ENCODE measurements around the gene TK2.

The TK2 gene

DNA sequence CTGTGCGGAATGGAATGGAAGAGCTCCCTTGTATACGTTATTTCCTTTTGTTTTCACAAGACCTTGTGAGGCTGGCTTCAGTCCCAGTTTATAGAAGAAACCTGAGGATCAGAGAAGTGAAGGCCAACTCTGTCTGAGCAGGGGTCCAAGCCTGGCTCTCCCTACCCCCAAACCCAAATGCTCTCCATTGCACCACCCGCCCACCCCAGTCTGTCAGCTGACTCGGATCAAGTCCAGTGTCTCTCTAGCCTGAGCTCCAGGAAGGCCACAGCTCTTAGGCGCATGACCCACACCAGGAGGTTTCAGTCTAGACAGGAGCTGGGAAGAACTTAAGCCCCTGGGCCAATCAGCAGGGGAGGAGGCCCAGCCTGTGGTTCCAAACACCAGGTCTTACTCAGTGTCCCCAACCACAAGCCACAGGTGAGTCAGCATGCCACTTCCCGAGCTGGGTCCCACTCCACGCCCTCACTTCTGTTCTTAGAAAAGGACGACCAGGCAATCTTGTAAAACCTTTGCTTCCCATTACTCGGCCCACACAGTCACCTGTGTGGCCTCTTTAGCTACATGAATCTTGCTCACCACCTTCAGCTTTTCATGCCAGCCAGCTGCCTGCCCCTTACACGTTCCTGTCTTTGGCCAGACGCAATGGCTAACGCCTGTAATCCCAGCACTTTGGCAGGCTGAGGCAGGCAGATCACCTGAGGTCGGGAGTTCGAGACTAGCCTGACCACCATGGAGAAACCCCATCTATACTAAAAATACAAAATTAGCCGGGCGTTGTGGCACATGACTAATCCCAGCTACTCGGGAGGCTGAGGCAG, 27.8 kb downstream of the TK2 start:
- TF ChIP-seq, protein P1, sequence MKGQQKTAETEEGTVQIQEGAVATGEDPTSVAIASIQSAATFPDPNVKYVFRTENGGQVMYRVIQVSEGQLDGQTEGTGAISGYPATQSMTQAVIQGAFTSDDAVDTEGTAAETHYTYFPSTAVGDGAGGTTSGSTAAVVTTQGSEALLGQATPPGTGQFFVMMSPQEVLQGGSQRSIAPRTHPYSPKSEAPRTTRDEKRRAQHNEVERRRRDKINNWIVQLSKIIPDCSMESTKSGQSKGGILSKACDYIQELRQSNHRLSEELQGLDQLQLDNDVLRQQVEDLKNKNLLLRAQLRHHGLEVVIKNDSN (IDR thresholded peaks at IDR 0.05), result 0 out of 2 replicates have a peak, but pooled peaks have one; percentile 10
- peak; percentile 47; the same call in 1 of the 2 replicates for TF ChIP-seq TCF12 (IDR thresholded peaks at IDR 0.05; ENCODE audit: low read depth)
- no peak for TF ChIP-seq EGR1 (IDR thresholded peaks at IDR 0.05)
- no peak for TF ChIP-seq EP300 (IDR thresholded peaks at IDR 0.05; ENCODE audit: borderline replicate concordance)

DNA sequence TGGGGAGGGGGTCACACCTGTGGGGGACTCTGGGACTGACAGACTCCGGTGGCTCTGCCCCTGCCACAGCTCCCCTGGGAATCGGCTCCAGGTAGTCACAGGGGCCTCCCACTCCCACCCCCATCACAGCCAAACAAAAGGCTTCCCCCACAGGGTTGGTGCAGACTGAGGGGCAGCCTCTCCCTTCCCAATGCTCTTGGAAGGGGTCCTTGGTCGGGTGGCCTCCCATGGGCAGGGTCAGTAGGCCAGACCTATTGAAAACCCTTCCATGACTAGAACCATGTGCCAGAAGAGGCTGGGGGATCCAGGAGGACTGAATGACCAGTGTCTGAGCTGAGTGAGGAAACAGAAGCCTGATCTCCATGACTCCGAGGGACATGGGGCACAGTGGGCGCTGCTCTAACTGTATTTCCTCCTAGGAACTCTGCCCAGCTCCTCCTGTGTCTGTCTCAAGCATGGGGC, 28.6 kb downstream of the TK2 start:
- TF ChIP-seq, protein P2, sequence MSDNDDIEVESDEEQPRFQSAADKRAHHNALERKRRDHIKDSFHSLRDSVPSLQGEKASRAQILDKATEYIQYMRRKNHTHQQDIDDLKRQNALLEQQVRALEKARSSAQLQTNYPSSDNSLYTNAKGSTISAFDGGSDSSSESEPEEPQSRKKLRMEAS (IDR thresholded peaks at IDR 0.05), result no peak
- TF ChIP-seq YY1 (IDR thresholded peaks at IDR 0.05; ENCODE audit: low read depth), result no peak
- TF ChIP-seq ZBTB7A (IDR thresholded peaks at IDR 0.05; ENCODE audit: low read depth), result no peak
- TF ChIP-seq, protein P3, sequence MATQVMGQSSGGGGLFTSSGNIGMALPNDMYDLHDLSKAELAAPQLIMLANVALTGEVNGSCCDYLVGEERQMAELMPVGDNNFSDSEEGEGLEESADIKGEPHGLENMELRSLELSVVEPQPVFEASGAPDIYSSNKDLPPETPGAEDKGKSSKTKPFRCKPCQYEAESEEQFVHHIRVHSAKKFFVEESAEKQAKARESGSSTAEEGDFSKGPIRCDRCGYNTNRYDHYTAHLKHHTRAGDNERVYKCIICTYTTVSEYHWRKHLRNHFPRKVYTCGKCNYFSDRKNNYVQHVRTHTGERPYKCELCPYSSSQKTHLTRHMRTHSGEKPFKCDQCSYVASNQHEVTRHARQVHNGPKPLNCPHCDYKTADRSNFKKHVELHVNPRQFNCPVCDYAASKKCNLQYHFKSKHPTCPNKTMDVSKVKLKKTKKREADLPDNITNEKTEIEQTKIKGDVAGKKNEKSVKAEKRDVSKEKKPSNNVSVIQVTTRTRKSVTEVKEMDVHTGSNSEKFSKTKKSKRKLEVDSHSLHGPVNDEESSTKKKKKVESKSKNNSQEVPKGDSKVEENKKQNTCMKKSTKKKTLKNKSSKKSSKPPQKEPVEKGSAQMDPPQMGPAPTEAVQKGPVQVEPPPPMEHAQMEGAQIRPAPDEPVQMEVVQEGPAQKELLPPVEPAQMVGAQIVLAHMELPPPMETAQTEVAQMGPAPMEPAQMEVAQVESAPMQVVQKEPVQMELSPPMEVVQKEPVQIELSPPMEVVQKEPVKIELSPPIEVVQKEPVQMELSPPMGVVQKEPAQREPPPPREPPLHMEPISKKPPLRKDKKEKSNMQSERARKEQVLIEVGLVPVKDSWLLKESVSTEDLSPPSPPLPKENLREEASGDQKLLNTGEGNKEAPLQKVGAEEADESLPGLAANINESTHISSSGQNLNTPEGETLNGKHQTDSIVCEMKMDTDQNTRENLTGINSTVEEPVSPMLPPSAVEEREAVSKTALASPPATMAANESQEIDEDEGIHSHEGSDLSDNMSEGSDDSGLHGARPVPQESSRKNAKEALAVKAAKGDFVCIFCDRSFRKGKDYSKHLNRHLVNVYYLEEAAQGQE (IDR thresholded peaks at IDR 0.05; ENCODE audit: low read depth), result no peak
- no peak for TF ChIP-seq FOXM1 (IDR thresholded peaks at IDR 0.05; ENCODE audit: borderline replicate concordance, low read depth)
- TF ChIP-seq TCF12 (IDR thresholded peaks at IDR 0.05; ENCODE audit: low read depth), result no peak
- TF ChIP-seq EGR1 (IDR thresholded peaks at IDR 0.05), result no peak
- no peak for TF ChIP-seq RAD21 (IDR thresholded peaks at IDR 0.05; ENCODE audit: low read depth)
- no peak for TF ChIP-seq TAF1 (IDR thresholded peaks at IDR 0.05; ENCODE audit: low read depth)
- no peak for TF ChIP-seq TEAD4 (IDR thresholded peaks at IDR 0.05)
- TF ChIP-seq, protein P1 (IDR thresholded peaks at IDR 0.05), result no peak
- TF ChIP-seq EP300 (IDR thresholded peaks at IDR 0.05; ENCODE audit: borderline replicate concordance), result no peak

DNA sequence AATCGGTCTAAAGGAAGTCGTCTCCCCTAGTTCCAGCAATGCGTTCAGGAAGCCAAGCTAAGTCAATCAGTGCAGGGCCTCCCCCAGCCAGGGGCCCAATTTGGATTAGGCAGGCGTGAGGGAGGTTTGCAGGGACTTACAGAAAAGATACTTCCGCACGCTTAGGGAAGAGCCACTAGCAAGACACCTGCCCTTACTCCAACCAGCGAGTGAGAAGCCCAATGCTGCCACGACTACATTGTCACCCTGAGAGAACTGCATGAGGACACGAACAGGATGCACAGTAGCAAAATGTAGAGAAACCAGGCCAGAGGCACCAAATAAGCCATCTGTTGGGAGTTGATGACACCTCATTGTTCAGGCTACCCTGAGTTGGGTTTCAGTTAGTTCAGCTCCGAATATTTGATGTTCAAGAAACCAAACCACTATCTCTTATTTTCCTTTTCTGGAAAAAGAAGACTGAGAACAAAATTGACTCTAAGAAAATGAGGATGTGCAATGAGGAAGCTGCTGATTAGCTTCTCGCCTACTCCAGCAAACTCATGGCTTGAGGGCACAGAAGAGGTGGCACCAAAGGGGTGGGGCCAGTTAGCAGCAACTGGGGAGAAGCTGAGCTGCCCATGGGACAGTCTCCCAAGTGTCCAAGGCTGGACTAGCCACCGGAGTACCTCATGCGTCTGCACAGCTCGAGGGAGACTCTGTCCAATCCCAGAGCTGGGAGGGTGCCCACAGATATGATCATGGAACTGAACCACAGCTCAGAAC, 29.3 kb downstream of the TK2 start:
- TF ChIP-seq TCF12 (IDR thresholded peaks at IDR 0.05; ENCODE audit: low read depth), result no peak
- no peak for TF ChIP-seq CREB1 (IDR thresholded peaks at IDR 0.05; ENCODE audit: low read depth)
- TF ChIP-seq ZBTB7A (IDR thresholded peaks at IDR 0.05; ENCODE audit: low read depth), result no peak
- no peak for TF ChIP-seq NFIC (IDR thresholded peaks at IDR 0.05)
- no peak for TF ChIP-seq TEAD4 (IDR thresholded peaks at IDR 0.05)
- TF ChIP-seq, protein P3 (IDR thresholded peaks at IDR 0.05; ENCODE audit: low read depth), result no peak
- TF ChIP-seq, protein P1 (IDR thresholded peaks at IDR 0.05), result no peak
- no peak for TF ChIP-seq RAD21 (IDR thresholded peaks at IDR 0.05; ENCODE audit: low read depth)
- TF ChIP-seq EP300 (IDR thresholded peaks at IDR 0.05; ENCODE audit: borderline replicate concordance), result no peak
- no peak for TF ChIP-seq FOXM1 (IDR thresholded peaks at IDR 0.05; ENCODE audit: borderline replicate concordance, low read depth)
- TF ChIP-seq TAF1 (IDR thresholded peaks at IDR 0.05; ENCODE audit: low read depth), result no peak
- TF ChIP-seq, protein P2 (IDR thresholded peaks at IDR 0.05), result no peak
- no peak for TF ChIP-seq CEBPB (IDR thresholded peaks at IDR 0.05)
- TF ChIP-seq YY1 (IDR thresholded peaks at IDR 0.05; ENCODE audit: low read depth), result no peak
- no peak for TF ChIP-seq EGR1 (IDR thresholded peaks at IDR 0.05)

DNA sequence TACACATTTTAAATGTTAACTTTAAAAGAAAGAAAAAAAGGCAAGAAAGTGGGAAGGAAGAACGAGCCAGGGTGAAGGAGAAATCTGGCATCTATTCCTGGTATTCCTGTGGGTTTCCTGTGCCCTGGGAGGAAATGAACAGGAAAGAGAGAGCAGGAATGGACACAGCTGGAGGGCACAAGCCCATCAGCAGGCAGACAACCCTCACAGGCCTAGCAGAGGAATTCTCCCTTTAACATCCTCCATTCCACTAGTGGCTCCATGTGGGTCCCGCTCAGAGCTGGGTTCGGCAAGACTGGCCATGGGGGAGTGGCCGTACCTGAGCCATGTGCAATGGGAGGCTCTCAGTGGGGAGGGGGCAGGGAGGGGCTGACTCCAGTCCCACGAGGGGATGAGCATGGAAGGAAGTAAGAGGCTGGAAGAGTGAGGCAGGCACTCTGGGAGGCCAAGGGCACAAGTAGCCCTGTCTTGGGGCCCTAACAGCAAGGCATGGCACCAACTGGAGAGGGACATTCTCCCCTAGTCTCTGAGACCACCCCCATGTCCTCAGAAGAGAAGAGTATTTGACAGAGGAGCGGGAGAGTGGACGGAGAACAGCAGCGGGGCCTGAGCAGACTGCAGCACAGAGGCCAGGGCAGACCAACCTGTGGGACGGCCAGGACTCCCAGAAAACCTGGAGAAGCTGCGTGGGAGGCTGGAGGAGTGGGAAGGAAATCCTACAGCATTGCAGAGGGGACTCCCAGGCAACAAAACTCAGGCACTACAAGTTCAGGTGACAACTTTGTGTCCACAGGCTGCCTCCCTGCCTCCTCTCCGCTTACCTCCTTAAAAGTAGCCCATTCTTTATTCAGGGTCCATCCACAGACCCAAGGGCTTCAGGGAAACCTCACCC, 30.2 kb downstream of the TK2 start:
- no peak for TF ChIP-seq TEAD4 (IDR thresholded peaks at IDR 0.05)
- TF ChIP-seq NFIC (IDR thresholded peaks at IDR 0.05), result no peak
- no peak for TF ChIP-seq RAD21 (IDR thresholded peaks at IDR 0.05; ENCODE audit: low read depth)
- TF ChIP-seq, protein P2 (IDR thresholded peaks at IDR 0.05), result no peak
- TF ChIP-seq TAF1 (IDR thresholded peaks at IDR 0.05; ENCODE audit: low read depth), result no peak
- no peak for TF ChIP-seq TCF12 (IDR thresholded peaks at IDR 0.05; ENCODE audit: low read depth)
- TF ChIP-seq CEBPB (IDR thresholded peaks at IDR 0.05), result no peak

All from Ishikawa (cell line).